ENCODE data around the gene NKX1-1.

GRCh38 chr4:1367230-1367935, 38.9 kb downstream of the NKX1-1 start:
- TF ChIP-seq CTCF (IDR thresholded peaks at IDR 0.05) (no peak), POLR2AphosphoS5 (IDR thresholded peaks at IDR 0.05) (no peak), POLR2A (IDR thresholded peaks at IDR 0.05) (no peak)
